Lower leg skin (tissue), 4 donors: ENCODE results near the gene CYB5R2. TPM values are rescaled to one million over a fixed set of nuclear protein-coding genes. Genes with fewer than 3 reads are reported as not detected.

Source experiments
- DNase-seq, 2 donors: peaks; one replicate each; pipeline ENCODE4 v3.0.0-alpha.2; 2019; ENCODE audit warnings: low spot score in 2 of 2
- H3K4me3 ChIP-seq: fragments of 200-600 bp; sonication (generic); 2 replicates; pipeline ENCODE4 v1.5.1; 2017; ENCODE audit warnings: mild to moderate bottlenecking, low read depth; ENCODE audit not compliant: poor library complexity, severe bottlenecking
- POLR2A ChIP-seq, 2 donors: fragments of 450-650 bp; IDR thresholded peaks; one replicate each; pipeline ENCODE4 v1.6.1; 2016 to 2017; ENCODE audit warnings: antibody characterized with exemption in 2 of 2, mild to moderate bottlenecking in 1 of 2, moderate library complexity in 1 of 2
- WGBS, 2 donors: methylation state at CpG; one replicate each; pipeline ENCODE4 v1.1.5; 2018; 5-methylcytosine and 5-hydroxymethylcytosine counted together
- intact Hi-C: fragments of 100-400 bp; cut with DNase I; formaldehyde crosslinking; loops from one replicate; pipeline ENCODE4 v1.15.0; 2023; ENCODE audit warnings: low total_unique reads
- total RNA-seq, 4 donors: library from RNA; depleted of rRNA; stranded (reverse); fragments of >200 nt; gene quantifications; one replicate each; pipeline ENCODE4 v1.1.0, GENCODE V29; 2016
- TF ChIP-seq, protein P1 (sequence below), 3 donors: fragments of 450-650 bp; IDR thresholded peaks; one replicate each; pipeline ENCODE4 v1.5.1; 2016; ENCODE audit warnings: antibody characterized with exemption in 3 of 3, mild to moderate bottlenecking in 3 of 3, moderate library complexity in 2 of 3

Gene CYB5R2
- total RNA-seq = 10 to 100 TPM; 37.2 to 90.0 (median 40.5) TPM

DNA sequence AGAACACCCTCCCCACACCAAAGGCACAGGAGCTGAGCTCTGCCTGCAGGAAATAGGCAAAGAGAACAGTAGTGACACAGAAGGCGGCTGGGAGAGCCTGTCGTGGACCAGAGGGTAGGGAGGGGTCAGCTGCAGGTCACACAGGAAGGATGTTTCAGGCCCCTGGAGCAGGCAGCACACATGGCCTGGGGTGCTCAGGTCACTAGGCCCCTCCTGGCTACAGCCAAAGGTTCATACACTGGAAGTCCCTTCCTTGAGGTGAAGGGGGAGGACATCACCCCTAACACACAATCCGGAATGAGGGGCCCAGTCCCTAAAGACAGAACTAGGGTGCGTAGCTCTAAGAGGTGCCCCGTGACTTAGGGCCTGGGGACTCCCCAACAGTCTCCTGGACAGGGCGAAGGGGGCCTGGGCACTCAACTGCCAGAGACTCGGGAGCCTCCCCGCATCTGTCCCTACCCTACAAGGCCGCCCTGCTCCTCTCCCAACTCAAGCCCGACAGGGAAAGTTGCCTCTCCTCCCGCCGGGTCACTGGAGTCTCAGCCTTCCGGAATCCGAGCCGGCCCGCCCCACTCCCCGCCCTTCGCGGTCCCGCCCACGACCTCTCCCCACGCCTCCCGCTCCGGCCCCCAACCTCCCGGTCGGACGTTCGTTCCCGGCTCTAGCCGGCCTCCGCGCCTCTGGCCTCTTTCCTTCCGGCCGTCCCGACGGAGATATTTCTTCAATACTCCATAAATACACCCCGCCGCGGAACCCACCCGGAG, at the start of gene CYB5R2:
CYB5R2 (minus strand) TSS at position 541 of the 764 bp plus-strand sequence. CDS start 675 bp downstream, outside the sequence.
- WGBS, 2 donors = 8 to 10% methylated on average over 37 to 40 of the region's 40 CpGs
- DNase-seq = peak; percentile 67 to 96

DNA sequence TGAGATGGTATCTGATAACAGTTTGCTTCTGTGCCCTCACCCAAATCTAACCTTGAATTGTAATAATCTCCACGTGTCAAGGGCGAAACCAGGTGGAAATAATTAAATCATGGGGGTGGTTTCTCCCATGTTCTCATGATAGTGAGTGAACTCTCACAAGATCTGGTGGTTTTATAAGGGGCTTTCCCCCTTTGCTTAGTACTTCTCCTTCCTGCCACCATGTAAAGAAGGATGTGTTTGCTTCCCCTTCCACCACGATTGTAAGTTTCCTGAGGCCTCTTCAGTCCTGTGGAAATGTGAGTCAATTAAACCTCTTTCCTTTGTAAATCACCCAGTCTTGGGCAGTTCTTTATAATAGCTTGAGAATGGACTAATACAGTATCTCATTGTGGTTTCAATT, 41.5 kb upstream of the CYB5R2 start:
- intact Hi-C loops = no loop called here
- no peak for TF ChIP-seq POLR2A (IDR thresholded peaks at IDR 0.05)
- TF ChIP-seq, protein P1, sequence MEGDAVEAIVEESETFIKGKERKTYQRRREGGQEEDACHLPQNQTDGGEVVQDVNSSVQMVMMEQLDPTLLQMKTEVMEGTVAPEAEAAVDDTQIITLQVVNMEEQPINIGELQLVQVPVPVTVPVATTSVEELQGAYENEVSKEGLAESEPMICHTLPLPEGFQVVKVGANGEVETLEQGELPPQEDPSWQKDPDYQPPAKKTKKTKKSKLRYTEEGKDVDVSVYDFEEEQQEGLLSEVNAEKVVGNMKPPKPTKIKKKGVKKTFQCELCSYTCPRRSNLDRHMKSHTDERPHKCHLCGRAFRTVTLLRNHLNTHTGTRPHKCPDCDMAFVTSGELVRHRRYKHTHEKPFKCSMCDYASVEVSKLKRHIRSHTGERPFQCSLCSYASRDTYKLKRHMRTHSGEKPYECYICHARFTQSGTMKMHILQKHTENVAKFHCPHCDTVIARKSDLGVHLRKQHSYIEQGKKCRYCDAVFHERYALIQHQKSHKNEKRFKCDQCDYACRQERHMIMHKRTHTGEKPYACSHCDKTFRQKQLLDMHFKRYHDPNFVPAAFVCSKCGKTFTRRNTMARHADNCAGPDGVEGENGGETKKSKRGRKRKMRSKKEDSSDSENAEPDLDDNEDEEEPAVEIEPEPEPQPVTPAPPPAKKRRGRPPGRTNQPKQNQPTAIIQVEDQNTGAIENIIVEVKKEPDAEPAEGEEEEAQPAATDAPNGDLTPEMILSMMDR (IDR thresholded peaks at IDR 0.05) = no peak
- no peak for DNase-seq
- WGBS, 2 donors = 44 to 63% methylated on average over 3 of the region's 3 CpGs
- no peak overlapping the region for H3K4me3 ChIP-seq

More for the DNA sequence above, at the start of gene CYB5R2:
- H3K4me3 ChIP-seq = peak within 1 kb of the TSS; percentile 42
- intact Hi-C loops = no loop called here
- no peak for TF ChIP-seq POLR2A (IDR thresholded peaks at IDR 0.05)
- TF ChIP-seq, protein P1 (IDR thresholded peaks at IDR 0.05) = no peak

DNA sequence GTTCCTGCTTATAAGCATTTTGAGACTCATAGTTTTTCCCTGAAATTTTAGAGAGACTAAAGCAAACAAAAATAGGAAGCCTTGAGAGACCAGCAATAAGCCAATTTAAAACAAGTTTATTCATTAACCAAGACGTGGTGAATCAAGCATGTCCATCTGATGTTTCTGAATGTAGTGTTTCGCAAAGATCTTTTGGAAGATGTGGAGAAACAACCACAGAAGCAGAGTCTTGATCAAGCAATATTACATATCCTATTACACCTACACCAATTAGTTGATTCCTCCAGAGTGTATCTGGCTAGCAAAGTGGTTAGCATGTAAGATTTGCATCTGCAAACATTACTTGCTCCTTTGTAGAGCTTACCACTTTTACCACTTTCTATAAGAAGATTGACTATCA, 33.1 kb upstream of the CYB5R2 start, which contains the start of gene OVCH2:
OVCH2 (minus strand) TSS at position 101 of the 400 bp plus-strand sequence; CDS start at position 18, 83 bp downstream.
- WGBS, 2 donors = 77 to 82% methylated on average over 2 of the region's 2 CpGs
- TF ChIP-seq, protein P1 (IDR thresholded peaks at IDR 0.05) = no peak
- TF ChIP-seq POLR2A (IDR thresholded peaks at IDR 0.05) = no peak
- no peak within 1 kb of the TSS for H3K4me3 ChIP-seq
- no peak for DNase-seq
- intact Hi-C loops = no loop called here

DNA sequence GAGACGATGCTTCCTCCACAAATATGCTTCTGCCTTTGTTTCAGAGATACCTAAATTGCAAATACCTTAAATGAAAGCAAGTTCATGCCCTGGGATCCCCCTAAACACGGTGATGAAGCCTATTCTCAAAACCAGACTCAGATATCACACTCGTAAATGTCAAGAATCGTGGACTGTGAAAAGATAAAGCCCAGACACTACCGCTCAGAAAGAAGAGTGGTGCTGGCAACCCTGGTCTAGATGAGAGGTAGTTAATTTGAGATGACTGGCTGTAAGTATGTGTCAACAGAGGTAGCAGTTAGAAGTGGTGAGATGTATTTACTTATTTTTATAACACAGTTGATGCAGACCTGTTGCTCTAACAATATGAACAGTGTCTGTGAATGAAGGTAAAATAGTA, 30.4 kb upstream of the CYB5R2 start:
- no peak for DNase-seq
- WGBS, 2 donors = 64 to 71% methylated on average over 5 of the region's 5 CpGs
- intact Hi-C loops = no loop called here
- TF ChIP-seq POLR2A (IDR thresholded peaks at IDR 0.05) = no peak
- TF ChIP-seq, protein P1 (IDR thresholded peaks at IDR 0.05) = no peak
- H3K4me3 ChIP-seq = no peak overlapping the region

DNA sequence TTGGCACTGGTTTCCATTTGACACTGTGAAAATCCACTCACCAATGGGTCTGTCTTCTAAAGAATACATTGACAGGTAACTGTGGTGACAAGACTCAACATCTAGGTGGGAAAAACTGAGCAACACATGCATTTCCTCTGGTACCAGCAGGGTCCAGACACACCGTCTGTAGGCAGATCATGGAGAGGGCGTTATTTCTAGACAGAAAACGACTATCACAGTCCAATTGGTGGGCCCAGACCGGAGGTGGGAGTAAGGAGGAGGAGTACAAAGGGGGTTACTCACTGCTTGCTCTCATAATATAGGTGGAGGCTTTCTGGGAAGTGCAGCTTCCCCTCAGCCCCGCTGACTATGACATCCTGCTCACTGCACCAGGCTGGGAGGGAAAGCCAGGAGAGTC, 23.1 kb upstream of the CYB5R2 start:
- H3K4me3 ChIP-seq = no peak overlapping the region
- intact Hi-C loops = no loop called here
- DNase-seq = no peak
- WGBS, 2 donors = 81% methylated on average over 5 of the region's 5 CpGs
- no peak for TF ChIP-seq POLR2A (IDR thresholded peaks at IDR 0.05)
- TF ChIP-seq, protein P1 (IDR thresholded peaks at IDR 0.05) = no peak
